GM19452 (cell line): Measurements from ENCODE around the gene OSBP2.
"Not testable (repeated sequence)": the region's sequence is repeated elsewhere in the genome, so short reads cannot be mapped to it uniquely, and the experiment has no call there.

Experiments
- ATAC-seq: cut with Tn5 transposase; IDR thresholded peaks from one replicate; pipeline ENCODE4 v1.9.1; 2021; ENCODE audit not compliant: unreplicated experiment

Gene OSBP2

GRCh38 chr22:30754521-30754920, 59.8 kb downstream of the OSBP2 start:
- ATAC-seq = no peak

- ATAC-seq = no peak
Observed at GRCh38 chr22:30754971-30755758, 60.5 kb downstream of the OSBP2 start.

- ATAC-seq = no peak
Observed at GRCh38 chr22:30755759-30756124, 61.1 kb downstream of the OSBP2 start.

GRCh38 chr22:30763815-30764673, 69.4 kb downstream of the OSBP2 start:
- no peak for ATAC-seq

GRCh38 chr22:30767661-30768060, 73.0 kb downstream of the OSBP2 start:
- no peak for ATAC-seq

- no peak for ATAC-seq
Observed at GRCh38 chr22:30770716-30771115, 76.0 kb downstream of the OSBP2 start.

GRCh38 chr22:30773919-30774318, 79.2 kb downstream of the OSBP2 start:
- ATAC-seq = no peak

GRCh38 chr22:30774566-30774965, 79.9 kb downstream of the OSBP2 start:
- ATAC-seq = no peak

- no peak for ATAC-seq
Observed at GRCh38 chr22:30776476-30776875, 81.8 kb downstream of the OSBP2 start.

GRCh38 chr22:30777146-30777545, 82.5 kb downstream of the OSBP2 start:
- ATAC-seq = not testable (repeated sequence)

- ATAC-seq = no peak
Observed at GRCh38 chr22:30777587-30777986, 82.9 kb downstream of the OSBP2 start.

- no peak for ATAC-seq
Observed at GRCh38 chr22:30778261-30778660, 83.6 kb downstream of the OSBP2 start.

- ATAC-seq = no peak
Observed at GRCh38 chr22:30780026-30780425, 85.4 kb downstream of the OSBP2 start.

GRCh38 chr22:30781271-30781875, 86.7 kb downstream of the OSBP2 start:
- ATAC-seq = no peak

- ATAC-seq = no peak
Observed at GRCh38 chr22:30782613-30783012, 87.9 kb downstream of the OSBP2 start.

- no peak for ATAC-seq
Observed at GRCh38 chr22:30783021-30783420, 88.3 kb downstream of the OSBP2 start.

GRCh38 chr22:30785527-30785926, 90.9 kb downstream of the OSBP2 start:
- ATAC-seq = no peak

GRCh38 chr22:30790366-30790765, 95.7 kb downstream of the OSBP2 start:
- no peak for ATAC-seq

- ATAC-seq = no peak
Observed at GRCh38 chr22:30792456-30792855, 97.8 kb downstream of the OSBP2 start.

GRCh38 chr22:30795118-30795517, 100.4 kb downstream of the OSBP2 start:
- ATAC-seq = no peak

GRCh38 chr22:30801695-30802094, 107.0 kb downstream of the OSBP2 start:
- ATAC-seq = no peak
